Epithelial cell of prostate (primary cell): ENCODE measurements around the gene ARMC12.

Experiments
- DNase-seq: peaks from one replicate; pipeline ENCODE4 v3.0.0-alpha.2; 2011; ENCODE audit warnings: low read depth, low spot score
- H3K27ac ChIP-seq: fragments of 450-650 bp; 2 replicates; pipeline ENCODE4 v1.5.1; 2017; ENCODE audit warnings: mild to moderate bottlenecking

ARMC12 gene

DNA sequence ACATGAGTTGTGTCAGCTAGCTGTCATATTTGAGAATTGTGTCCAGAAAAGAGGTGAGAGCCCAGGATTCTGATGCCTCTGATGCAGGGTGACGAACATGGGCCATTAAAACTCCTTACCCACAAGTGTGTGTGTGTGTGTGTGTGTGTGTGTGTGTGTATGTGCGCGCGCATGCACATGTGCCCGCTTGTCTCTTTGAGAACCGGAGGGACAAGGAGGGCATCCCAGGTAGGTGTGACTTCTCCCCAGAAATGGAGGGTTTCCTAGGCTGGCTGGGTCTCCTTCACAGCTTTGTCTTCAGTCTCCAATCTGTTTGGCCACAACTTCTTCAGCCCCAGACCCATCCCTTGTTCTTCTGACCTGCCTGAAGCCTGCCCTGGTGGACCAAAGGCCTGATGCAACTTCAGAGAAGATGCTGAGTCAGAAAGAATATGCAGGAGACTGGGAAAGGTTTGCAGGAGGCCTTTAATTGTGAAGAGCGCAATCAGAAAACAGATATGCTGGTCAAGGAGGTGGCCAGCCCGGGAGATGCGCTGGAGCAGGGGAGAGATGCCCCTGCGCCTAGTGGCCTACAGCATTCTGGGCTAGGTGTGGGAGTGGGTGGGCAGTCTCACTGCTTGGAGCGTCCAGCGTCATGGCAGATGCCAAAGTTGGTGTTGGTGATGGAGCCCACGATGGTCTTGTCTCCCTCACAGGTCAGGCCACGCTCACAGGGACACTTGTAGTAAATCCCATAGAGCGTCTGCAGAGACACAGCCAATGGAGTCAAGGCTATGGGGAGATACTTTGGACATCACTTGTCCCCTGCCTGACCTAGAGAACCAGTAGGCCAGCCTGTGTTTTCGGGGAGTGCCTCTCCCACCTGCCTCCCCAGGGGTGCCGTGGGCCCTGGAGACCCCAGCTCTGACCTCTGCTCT lies 58.0 kb downstream of the ARMC12 start:
- no peak overlapping the region for H3K27ac ChIP-seq
- DNase-seq: no peak

DNA sequence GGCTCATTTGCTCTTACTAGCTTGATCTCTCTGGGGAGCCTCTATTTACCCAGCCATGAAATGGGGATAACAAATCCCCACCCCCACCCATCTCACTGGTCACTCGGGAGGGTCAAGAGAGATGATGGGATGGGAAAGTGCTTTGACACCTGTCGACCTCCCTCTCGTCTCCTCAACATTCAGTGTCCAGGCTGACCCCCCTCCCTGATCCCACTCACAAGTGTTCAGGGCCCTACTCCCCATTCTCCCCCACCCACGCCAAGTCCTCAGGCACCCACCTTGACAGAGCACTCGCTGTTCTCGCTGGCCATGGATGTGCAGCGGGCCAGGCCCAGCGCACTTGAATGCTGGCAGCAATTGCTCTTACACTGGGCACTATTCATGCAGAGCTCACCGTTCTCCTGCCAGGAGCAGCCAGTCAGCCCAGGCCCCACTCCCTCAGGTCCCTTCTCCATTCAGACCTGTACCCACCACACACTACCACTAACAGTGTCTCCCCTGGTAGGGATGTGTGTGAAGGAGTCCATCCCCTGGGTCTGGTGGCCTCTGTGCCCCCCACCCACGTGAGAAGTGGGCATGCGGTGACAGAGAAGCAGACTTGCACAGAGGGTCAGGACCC lies 58.7 kb downstream of the ARMC12 start:
- no peak for DNase-seq

DNA sequence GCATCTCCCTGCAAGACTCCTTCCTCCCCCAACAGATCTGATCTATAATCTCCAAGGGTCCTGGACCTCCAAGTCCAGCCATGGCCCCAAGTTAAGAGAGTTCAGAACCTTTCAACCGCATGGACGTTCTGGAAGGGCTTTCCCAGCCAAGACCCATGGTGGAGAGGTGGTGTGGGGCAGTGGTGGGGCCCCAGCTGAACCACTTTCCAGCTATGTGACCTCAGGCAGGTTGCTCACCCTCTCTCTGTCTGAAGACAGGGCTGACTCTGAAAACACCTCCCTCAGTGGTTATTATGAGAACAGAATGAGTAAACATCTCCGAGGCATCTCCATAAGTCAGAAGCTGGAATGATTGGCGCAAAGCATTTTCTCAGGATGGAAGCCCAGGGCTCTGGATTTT lies 59.4 kb downstream of the ARMC12 start:
- no peak overlapping the region for H3K27ac ChIP-seq
- DNase-seq: no peak

More for the DNA sequence above, 58.7 kb downstream of the ARMC12 start:
- H3K27ac ChIP-seq: no peak overlapping the region

DNA sequence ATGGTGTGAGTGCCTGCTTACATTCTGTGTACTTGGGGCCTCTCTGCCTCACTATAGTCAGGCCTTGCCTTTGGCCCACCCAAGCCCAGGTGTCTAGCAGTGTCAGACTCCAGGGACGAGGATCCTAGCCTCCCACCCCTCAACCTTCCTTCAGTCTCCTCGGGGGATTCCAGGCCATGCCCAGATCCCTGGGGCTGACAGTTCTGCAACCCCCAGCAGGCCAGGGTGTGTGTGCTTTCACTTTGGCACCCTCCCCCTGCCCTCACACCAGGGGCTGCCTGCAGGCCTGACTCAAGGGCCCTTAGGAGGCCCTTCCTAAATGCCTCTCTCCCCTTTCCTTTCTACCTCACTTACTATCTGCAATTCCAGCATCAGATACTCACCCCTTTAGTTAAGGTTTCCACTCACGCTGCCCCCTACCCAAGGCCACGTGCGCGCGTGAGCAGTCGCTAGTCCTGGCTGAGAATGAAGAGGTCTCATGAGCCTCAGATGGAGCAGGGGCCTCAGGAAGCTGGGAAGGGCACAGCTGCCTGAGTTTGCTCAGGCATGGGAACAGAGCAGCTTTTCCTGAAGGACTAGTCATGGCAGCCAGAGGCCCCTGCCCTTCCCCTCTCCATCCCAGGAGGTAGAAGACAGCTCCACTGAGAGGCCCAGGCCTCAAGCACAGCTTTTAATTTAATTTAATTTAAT lies 61.1 kb downstream of the ARMC12 start:
- H3K27ac ChIP-seq: no peak overlapping the region
- no peak for DNase-seq
